HepG2 (cell line): ENCODE results near the gene TUBG2. TPM values are rescaled to one million over a fixed set of nuclear protein-coding genes. Genes with fewer than 3 reads are reported as not detected.

Experiments
- ATAC-seq: fragments of 200-7000 bp; cut with Tn5 transposase; 3 replicates; pipeline ENCODE4 v1.9.1; 2020; ENCODE audit warnings: mild to moderate bottlenecking, moderate library complexity
- BruUV-seq: library from RNA; stranded (reverse); fragments of 400-500 nt; replicated peaks from 2 replicates; lab custom pipeline; 2021; lab: Mats Ljungman, UMichigan
- CTCF ChIA-PET: fragments of 300-600 bp; formaldehyde crosslinking; extraction: SDS; loops from one replicate; lab custom pipeline; 2021; ENCODE audit warnings: low total read pairs, inconsistent platforms, low intra/inter-chr PET ratio; lab: Yijun Ruan, JAX
- POLR2A ChIA-PET: fragments of 350-600 bp; sonication (Branson Sonifier 250); formaldehyde crosslinking; loops from one replicate; lab custom pipeline; 2020; ENCODE audit warnings: antibody characterized with exemption, inconsistent platforms; lab: Yijun Ruan, JAX
- DNase-seq: peaks from one replicate; pipeline ENCODE4 v3.0.0-alpha.2; 2015; ENCODE audit warnings: low spot score
- FAIRE-seq: peaks from 3 replicates; lab custom pipeline; 2011; peaks lifted over from hg19 to GRCh38; lab: Jason Lieb, UNC
- H2AFZ ChIP-seq: one replicate; pipeline ENCODE4 v1.6.1; 2011; ENCODE audit warnings: low read length, inconsistent platforms
- H3K27ac ChIP-seq: fragments of 300-600 bp; 3 replicates; pipeline ENCODE4 v1.8.0; 2011; ENCODE audit warnings: mixed run types, mild to moderate bottlenecking, mixed read lengths, low read length, inconsistent platforms; ENCODE audit not compliant: insufficient read depth; ENCODE audit errors: extremely low read length
- H3K27me3 ChIP-seq, 2 experiments: fragments of 200-600 bp in 1 of 2; 2 replicates in 1 of 2; 3 replicates in 1 of 2; pipeline versions ENCODE4 v1.6.0 to v1.8.0; 2011; ENCODE audit warnings: low read length in 2 of 2, mild to moderate bottlenecking in 2 of 2, moderate library complexity in 2 of 2, inconsistent platforms in 1 of 2; ENCODE audit not compliant: insufficient read depth in 2 of 2, control insufficient read depth in 1 of 2
- H3K36me3 ChIP-seq, 2 experiments: fragments of 200-600 bp in 1 of 2; replicated peaks in 1 of 2; 2 replicates in 1 of 2; 3 replicates in 1 of 2; pipeline versions ENCODE4 v1.5.1 to v1.8.0; 2011; ENCODE audit warnings: low read length in 2 of 2, inconsistent platforms in 1 of 2; ENCODE audit not compliant: insufficient read depth in 2 of 2, control insufficient read depth in 1 of 2
- H3K4me1 ChIP-seq: 2 replicates; pipeline ENCODE4 v1.5.1; 2012; ENCODE audit warnings: low read length, inconsistent platforms; ENCODE audit not compliant: insufficient read depth
- H3K4me2 ChIP-seq: 2 replicates; pipeline ENCODE4 v1.6.0; 2011; ENCODE audit warnings: low read depth, low read length, inconsistent platforms
- H3K4me3 ChIP-seq, 3 experiments: fragments of 200-600 bp in 1 of 3; sonication (generic), shearing (Covaris generic) in 1 of 3; replicated peaks in 1 of 3; 2 replicates each; pipeline ENCODE4 v1.5.1; 2011 to 2016; ENCODE audit warnings: low read length in 3 of 3, inconsistent platforms in 2 of 3, low read depth in 2 of 3, mild to moderate bottlenecking in 2 of 3, control low read depth in 1 of 3, mixed read lengths in 1 of 3; ENCODE audit not compliant: insufficient read depth in 1 of 3
- H3K79me2 ChIP-seq: one replicate; pipeline ENCODE4 v1.6.1; 2011; ENCODE audit warnings: low read length, inconsistent platforms; ENCODE audit not compliant: insufficient read depth
- H3K9ac ChIP-seq: 2 replicates; pipeline ENCODE4 v1.6.0; 2011; ENCODE audit warnings: mild to moderate bottlenecking, low read depth, low read length, inconsistent platforms; ENCODE audit not compliant: insufficient read depth
- H3K9me3 ChIP-seq: 2 replicates; pipeline ENCODE4 v1.5.1; 2012; ENCODE audit warnings: mild to moderate bottlenecking, low read length
- H4K20me1 ChIP-seq: 2 replicates; pipeline ENCODE4 v1.6.0; 2011; ENCODE audit warnings: inconsistent platforms, mild to moderate bottlenecking, low read length, moderate library complexity; ENCODE audit not compliant: insufficient read depth
- EED ChIP-seq: sonication (generic); formaldehyde crosslinking; IDR thresholded peaks from 2 replicates; pipeline ENCODE4 v1.5.0; 2020; ENCODE audit warnings: mild to moderate bottlenecking, missing genetic modification reagents
- HMGA1 ChIP-seq: sonication (generic); formaldehyde crosslinking; conservative IDR thresholded peaks from 2 replicates; pipeline ENCODE4 v1.4.0; 2020; ENCODE audit warnings: missing genetic modification reagents
- RERE ChIP-seq: IDR thresholded peaks from 2 replicates; pipeline ENCODE4 v1.6.1; 2016; ENCODE audit warnings: low read depth, missing genetic modification reagents, missing compliant biosample characterization
- TBX2 ChIP-seq: sonication (generic); formaldehyde crosslinking; IDR thresholded peaks from 2 replicates; pipeline ENCODE4 v1.5.0; 2020; ENCODE audit warnings: missing genetic modification reagents, mild to moderate bottlenecking, borderline replicate concordance
- YY1 ChIP-seq: IDR thresholded peaks from 2 replicates; pipeline ENCODE4 v1.6.1; 2011; ENCODE audit warnings: low read length, low read depth, moderate library complexity, mild to moderate bottlenecking; ENCODE audit not compliant: insufficient read depth, insufficient replicate concordance
- ZBTB46 ChIP-seq: sonication (generic); formaldehyde crosslinking; IDR thresholded peaks from 2 replicates; pipeline ENCODE4 v1.4.0; 2020; ENCODE audit warnings: mild to moderate bottlenecking, missing genetic modification reagents, borderline replicate concordance
- ZNF512 ChIP-seq: sonication (generic); formaldehyde crosslinking; IDR thresholded peaks from 2 replicates; pipeline ENCODE4 v1.4.0; 2020; ENCODE audit warnings: mild to moderate bottlenecking, missing genetic modification reagents
- ZNF766 ChIP-seq: sonication (generic); formaldehyde crosslinking; IDR thresholded peaks from 2 replicates; pipeline ENCODE4 v1.5.0; 2020; ENCODE audit warnings: missing genetic modification reagents, borderline replicate concordance
- ZNF780A ChIP-seq: sonication (generic); formaldehyde crosslinking; IDR thresholded peaks from 2 replicates; pipeline ENCODE4 v1.8.0; 2022; ENCODE audit warnings: mild to moderate bottlenecking, missing genetic modification reagents, moderate library complexity
- WGBS: methylation state at CpG from one replicate; pipeline ENCODE4 v1.1.6; 2017; ENCODE audit warnings: low lambda C conversion rate; 5-methylcytosine and 5-hydroxymethylcytosine counted together
- in situ Hi-C: cut with HindIII; loops from 2 replicates; pipeline ENCODE4 v1.10.0; 2017; ENCODE audit warnings: low pct_unique_long_range_greater_than_20kb; ENCODE audit not compliant: extremely low pct_ligation_motif_present
- intact Hi-C: fragments of 100-400 bp; cut with micrococcal nuclease; formaldehyde crosslinking; loops from one replicate; pipeline ENCODE4 v1.10.0; 2022; ENCODE audit not compliant: unreplicated experiment
- polyA plus RNA-seq, 8 experiments: library from polyadenylated mRNA; depleted of rRNA in 3 of 8; stranded (reverse) in 7 of 8; unstranded in 1 of 8; fragments of >200 nt; fragmentation: Illumina TruSeq in 4 of 8; extraction: Trizol in 4 of 8; gene quantifications; 2 replicates each; pipeline versions ENCODE4 v1.2.1 to v1.2.3, GENCODE V29; 2011 to 2016; ENCODE audit warnings: low read depth in 4 of 8, missing spikeins in 1 of 8, mixed read lengths in 1 of 8; ENCODE audit not compliant: insufficient read depth in 1 of 8
- total RNA-seq, 5 experiments: library from RNA; depleted of rRNA; stranded (reverse); fragments of >200 nt; fragmentation: Illumina TruSeq; extraction: Trizol; gene quantifications; 2 replicates each; pipeline ENCODE4 v1.2.3, GENCODE V29; 2016; ENCODE audit warnings: low read depth in 1 of 5
- TF ChIP-seq, protein P1 (sequence below): sonication (generic); formaldehyde crosslinking; IDR thresholded peaks from 2 replicates; pipeline ENCODE4 v1.4.0; 2020; ENCODE audit warnings: missing genetic modification reagents

Gene TUBG2
- total and polyA plus RNA-seq, 2 of the 13 experiments (the other 11 are each of a cell fraction or from before 2014, with no cell fraction given): 16.0 to 42.3 TPM

GRCh38 chr17:42677921-42678781 lies 19.1 kb downstream of the TUBG2 start (continued):
- TF ChIP-seq ZNF780A: no peak

GRCh38 chr17:42678951-42679491 lies 19.9 kb downstream of the TUBG2 start:
- peak; percentile 4 for FAIRE-seq
- no TSS peak for BruUV-seq
- H2AFZ ChIP-seq: no peak overlapping the region
- no peak for TF ChIP-seq ZNF766 (CRISPR knock-in tag)
- TF ChIP-seq EED (CRISPR knock-in tag): no peak
- no peak for TF ChIP-seq HMGA1 (CRISPR knock-in tag)
- TF ChIP-seq YY1: peak; percentile 85
- no peak for TF ChIP-seq TBX2
- TF ChIP-seq, protein P1, sequence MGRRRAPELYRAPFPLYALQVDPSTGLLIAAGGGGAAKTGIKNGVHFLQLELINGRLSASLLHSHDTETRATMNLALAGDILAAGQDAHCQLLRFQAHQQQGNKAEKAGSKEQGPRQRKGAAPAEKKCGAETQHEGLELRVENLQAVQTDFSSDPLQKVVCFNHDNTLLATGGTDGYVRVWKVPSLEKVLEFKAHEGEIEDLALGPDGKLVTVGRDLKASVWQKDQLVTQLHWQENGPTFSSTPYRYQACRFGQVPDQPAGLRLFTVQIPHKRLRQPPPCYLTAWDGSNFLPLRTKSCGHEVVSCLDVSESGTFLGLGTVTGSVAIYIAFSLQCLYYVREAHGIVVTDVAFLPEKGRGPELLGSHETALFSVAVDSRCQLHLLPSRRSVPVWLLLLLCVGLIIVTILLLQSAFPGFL: no peak
- no peak for TF ChIP-seq ZBTB46 (CRISPR knock-in tag)
- TF ChIP-seq RERE: no peak
- TF ChIP-seq ZNF512 (CRISPR knock-in tag): no peak

More at GRCh38 chr17:42678951-42679491, 19.9 kb downstream of the TUBG2 start:
- no peaks in the 10 kb centered on the region; the same call in 1 of the 2 replicates for H4K20me1 ChIP-seq
- in situ Hi-C loops (no loop called here), intact Hi-C loops (loop anchor here (2.0 kb wide), 1 partner anchor 70 kb away; the partner anchor contains the start of genes RETREG3 and TUBG1)
- peak overlapping the region; percentile 97 for H3K27ac ChIP-seq
- no peaks in the 10 kb centered on the region for H3K27me3 ChIP-seq
- DNase-seq (peak; percentile 66), ATAC-seq (no peak)
- H3K4me1 ChIP-seq: peaks cover 60% of the 10 kb centered on the region
- no peaks in the 10 kb centered on the region for H3K36me3 ChIP-seq
- ChIA-PET POLR2A (interaction anchor here (0.8 to 6.3 kb wide), 13 partner anchors 11 to 212 kb away, joined by 3 to 65 read pairs (median 8); partner anchors contain the start of genes CNTD1, COA3, NAGLU and PSMC3IP), CTCF (no interaction called here)
- peak overlapping the region; percentile 79 to 88 (median 85) for H3K4me3 ChIP-seq
- WGBS: 7% methylated on average over 16 of the region's 18 CpGs
- peak overlapping the region; percentile 94 for H3K9ac ChIP-seq
- H3K79me2 ChIP-seq: peaks cover 22% of the 10 kb centered on the region
- no peaks in the 10 kb centered on the region for H3K9me3 ChIP-seq
- H3K4me2 ChIP-seq: peak overlapping the region; percentile 99
